ENCODE measurements around the gene ZNRF3.
A peak's percentile ranks its signal among the peaks of the same experiment; 100 is the strongest.

The ZNRF3 gene

GRCh38 chr22:29022101-29022817, 138.9 kb downstream of the ZNRF3 start:
- no peak for TF ChIP-seq CTCF (IDR thresholded peaks at IDR 0.05; ENCODE audit: low read depth, low read length, missing control alignments)
- no peak overlapping the region for H3K4me3 ChIP-seq (ENCODE audit: low read depth, low read length)
- in situ Hi-C loops (cut with HindIII; ENCODE audit: low sequenced_read_pairs): no loop called here
- DNase-seq (ENCODE audit: low read depth): no peak

- in situ Hi-C loops (cut with HindIII; ENCODE audit: low sequenced_read_pairs): no loop called here
- no peak for DNase-seq (ENCODE audit: low read depth)
- TF ChIP-seq CTCF (IDR thresholded peaks at IDR 0.05; ENCODE audit: low read depth, low read length, missing control alignments): no peak
Observed at GRCh38 chr22:29023172-29023796, 139.9 kb downstream of the ZNRF3 start.

GRCh38 chr22:29026579-29026978, 143.2 kb downstream of the ZNRF3 start:
- H3K4me3 ChIP-seq (ENCODE audit: low read depth, low read length): no peak overlapping the region
- DNase-seq (ENCODE audit: low read depth): no peak
- no peak for TF ChIP-seq CTCF (IDR thresholded peaks at IDR 0.05; ENCODE audit: low read depth, low read length, missing control alignments)
- in situ Hi-C loops (cut with HindIII; ENCODE audit: low sequenced_read_pairs): no loop called here

More at GRCh38 chr22:29023172-29023796, 139.9 kb downstream of the ZNRF3 start:
- no peak overlapping the region for H3K4me3 ChIP-seq (ENCODE audit: low read depth, low read length)

- in situ Hi-C loops (cut with HindIII; ENCODE audit: low sequenced_read_pairs): no loop called here
- H3K4me3 ChIP-seq (ENCODE audit: low read depth, low read length): no peak overlapping the region
- no peak for TF ChIP-seq CTCF (IDR thresholded peaks at IDR 0.05; ENCODE audit: low read depth, low read length, missing control alignments)
- DNase-seq (ENCODE audit: low read depth): no peak
Observed at GRCh38 chr22:29028468-29028867, 145.1 kb downstream of the ZNRF3 start.

GRCh38 chr22:29029202-29030000, 146.0 kb downstream of the ZNRF3 start:
- in situ Hi-C loops (cut with HindIII; ENCODE audit: low sequenced_read_pairs): no loop called here
- no peak for TF ChIP-seq CTCF (IDR thresholded peaks at IDR 0.05; ENCODE audit: low read depth, low read length, missing control alignments)
- DNase-seq (ENCODE audit: low read depth): no peak
- H3K4me3 ChIP-seq (ENCODE audit: low read depth, low read length): no peak overlapping the region

GRCh38 chr22:29030016-29030617, 146.7 kb downstream of the ZNRF3 start:
- TF ChIP-seq CTCF (IDR thresholded peaks at IDR 0.05; ENCODE audit: low read depth, low read length, missing control alignments): no peak
- H3K4me3 ChIP-seq (ENCODE audit: low read depth, low read length): peak overlapping the region; percentile 32
- DNase-seq (ENCODE audit: low read depth): peak; percentile 53
- in situ Hi-C loops (cut with HindIII; ENCODE audit: low sequenced_read_pairs): loop anchor here (10.0 kb wide), 1 partner anchor 145 kb away; the partner anchor contains the start of gene ZNRF3

Measured in astrocyte of the cerebellum (primary cell).